OCI-LY1 (cell line): ENCODE measurements around the gene NCOR2.
A peak's percentile ranks its signal among the peaks of the same experiment; 100 is the strongest.

Experiments used
- H2AFZ ChIP-seq: fragments of 200-600 bp; sonication (generic), shearing (Covaris generic); 2 replicates; pipeline ENCODE4 v1.6.0; 2014; ENCODE audit warnings: antibody characterized with exemption, mild to moderate bottlenecking, low read length
- H3F3A ChIP-seq: fragments of 200-600 bp; sonication (generic), shearing (Covaris generic); 2 replicates; pipeline ENCODE4 v1.6.0; 2014; ENCODE audit warnings: mild to moderate bottlenecking, antibody characterized with exemption, low read length, moderate library complexity; ENCODE audit not compliant: insufficient read depth
- H3K27ac ChIP-seq: fragments of 200-600 bp; sonication (generic); 2 replicates; pipeline ENCODE4 v1.5.1; 2014; ENCODE audit warnings: low read length, mixed run types, mild to moderate bottlenecking, low read depth; ENCODE audit not compliant: poor library complexity, severe bottlenecking
- H3K27me3 ChIP-seq: fragments of 200-600 bp; sonication (generic); 2 replicates; pipeline ENCODE4 v1.6.0; 2014; ENCODE audit warnings: antibody characterized with exemption, mild to moderate bottlenecking, low read length, moderate library complexity; ENCODE audit not compliant: insufficient read depth
- H3K36me3 ChIP-seq: fragments of 200-600 bp; sonication (generic); 2 replicates; pipeline ENCODE4 v1.6.1; 2014; ENCODE audit warnings: mild to moderate bottlenecking, antibody characterized with exemption, low read length, moderate library complexity, mixed read lengths; ENCODE audit not compliant: insufficient read depth
- H3K4me1 ChIP-seq: fragments of 200-600 bp; sonication (generic); 2 replicates; pipeline ENCODE4 v1.5.1; 2014; ENCODE audit warnings: mild to moderate bottlenecking, low read length, moderate library complexity; ENCODE audit not compliant: insufficient read depth, severe bottlenecking
- H3K4me2 ChIP-seq: fragments of 200-600 bp; sonication (generic), shearing (Covaris generic); 2 replicates; pipeline ENCODE4 v1.6.1; 2014; ENCODE audit warnings: low read length
- H3K4me3 ChIP-seq: fragments of 200-600 bp; sonication (generic); 2 replicates; pipeline ENCODE4 v1.5.1; 2014; ENCODE audit warnings: low read length, low read depth, mild to moderate bottlenecking, mixed read lengths; ENCODE audit not compliant: poor library complexity, severe bottlenecking
- H3K79me2 ChIP-seq: fragments of 200-600 bp; shearing (Covaris generic); 2 replicates; pipeline ENCODE4 v1.6.1; 2016; ENCODE audit warnings: mixed run types, low read length, mixed read lengths; ENCODE audit not compliant: insufficient read depth
- H3K9ac ChIP-seq: fragments of 200-600 bp; sonication (generic), shearing (Covaris generic); 2 replicates; pipeline ENCODE4 v1.6.1; 2014; ENCODE audit warnings: mild to moderate bottlenecking, low read length, mixed read lengths
- H3K9me2 ChIP-seq: fragments of 200-600 bp; sonication (generic), shearing (Covaris generic); 2 replicates; pipeline ENCODE4 v1.6.1; 2014; ENCODE audit warnings: low read depth, mild to moderate bottlenecking, low read length, mixed read lengths
- H3K9me3 ChIP-seq: fragments of 200-600 bp; shearing (Covaris generic); 2 replicates; pipeline ENCODE4 v1.6.1; 2014; ENCODE audit warnings: low read length, mixed read lengths
- H4K20me1 ChIP-seq: fragments of 200-600 bp; sonication (generic), shearing (Covaris generic); 2 replicates; pipeline ENCODE4 v1.6.0; 2016; ENCODE audit warnings: mild to moderate bottlenecking, low read length; ENCODE audit not compliant: insufficient read depth
- EZH2 ChIP-seq: fragments of 200-600 bp; sonication (generic), shearing (Covaris generic); IDR thresholded peaks from 2 replicates; pipeline ENCODE4 v1.8.0; 2017; ENCODE audit warnings: borderline replicate concordance, mixed run types, mild to moderate bottlenecking, antibody characterized with exemption, low read length, moderate library complexity, mixed read lengths
- TF ChIP-seq, protein P1 (sequence below): fragments of 200-600 bp; sonication (generic), shearing (Covaris generic); IDR thresholded peaks from 2 replicates; pipeline ENCODE4 v1.5.1; 2017; ENCODE audit warnings: mild to moderate bottlenecking, antibody characterized with exemption, low read length, moderate library complexity, mixed read lengths

The NCOR2 gene

DNA sequence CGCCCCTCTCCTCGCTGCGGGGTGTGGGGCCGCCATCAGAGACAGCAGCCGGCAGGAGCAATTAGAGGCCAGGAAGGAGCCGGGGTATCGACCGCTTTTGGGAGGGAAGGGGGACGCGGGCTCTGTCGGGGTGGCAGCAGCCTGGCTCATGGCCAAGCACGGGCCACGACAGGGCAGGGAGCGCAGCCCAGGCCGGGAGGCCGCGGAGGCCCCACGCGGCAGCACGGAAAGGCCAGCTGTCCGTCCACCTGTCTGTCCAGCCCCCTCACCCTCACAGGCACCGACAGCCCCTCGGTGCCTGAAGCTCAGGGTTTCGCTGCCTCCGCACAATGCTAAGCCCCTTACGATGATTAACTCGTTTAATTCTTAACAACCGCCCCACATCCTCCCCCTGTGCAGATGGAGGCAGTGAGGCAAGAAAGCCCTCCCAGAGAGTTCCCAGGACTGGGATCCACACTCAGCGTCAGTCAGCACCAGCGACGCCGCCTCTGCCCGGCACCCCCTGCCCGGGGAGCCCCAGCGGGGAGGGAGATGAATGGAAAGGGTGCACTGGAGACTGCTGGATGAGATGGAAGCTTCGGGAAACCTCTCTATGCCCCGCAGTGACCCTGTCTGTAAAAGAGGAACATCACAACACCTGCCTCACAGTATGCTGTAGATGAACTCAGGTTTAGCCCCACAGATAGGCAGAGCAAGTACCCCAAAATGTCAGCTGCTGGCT lies 23.7 kb downstream of the NCOR2 start:
- Histone ChIP-seq H2AFZ (no peak overlapping the region), H3K4me1 (peaks cover 18% of the 10 kb centered on the region), H3K36me3 (no peaks in the 10 kb centered on the region), H3K27ac (no peak overlapping the region), H3K27me3 (no peaks in the 10 kb centered on the region; the same call in 1 of the 2 replicates), H3K4me3 (peak overlapping the region; percentile 22), H4K20me1 (no peaks in the 10 kb centered on the region), H3K9ac (no peak overlapping the region), H3K4me2 (peak overlapping the region; percentile 50), H3F3A (no peaks in the 10 kb centered on the region), H3K9me3 (no peaks in the 10 kb centered on the region), H3K9me2 (no peaks in the 10 kb centered on the region), H3K79me2 (no peaks in the 10 kb centered on the region)
- TF ChIP-seq EZH2 = no peak
- TF ChIP-seq, protein P1, sequence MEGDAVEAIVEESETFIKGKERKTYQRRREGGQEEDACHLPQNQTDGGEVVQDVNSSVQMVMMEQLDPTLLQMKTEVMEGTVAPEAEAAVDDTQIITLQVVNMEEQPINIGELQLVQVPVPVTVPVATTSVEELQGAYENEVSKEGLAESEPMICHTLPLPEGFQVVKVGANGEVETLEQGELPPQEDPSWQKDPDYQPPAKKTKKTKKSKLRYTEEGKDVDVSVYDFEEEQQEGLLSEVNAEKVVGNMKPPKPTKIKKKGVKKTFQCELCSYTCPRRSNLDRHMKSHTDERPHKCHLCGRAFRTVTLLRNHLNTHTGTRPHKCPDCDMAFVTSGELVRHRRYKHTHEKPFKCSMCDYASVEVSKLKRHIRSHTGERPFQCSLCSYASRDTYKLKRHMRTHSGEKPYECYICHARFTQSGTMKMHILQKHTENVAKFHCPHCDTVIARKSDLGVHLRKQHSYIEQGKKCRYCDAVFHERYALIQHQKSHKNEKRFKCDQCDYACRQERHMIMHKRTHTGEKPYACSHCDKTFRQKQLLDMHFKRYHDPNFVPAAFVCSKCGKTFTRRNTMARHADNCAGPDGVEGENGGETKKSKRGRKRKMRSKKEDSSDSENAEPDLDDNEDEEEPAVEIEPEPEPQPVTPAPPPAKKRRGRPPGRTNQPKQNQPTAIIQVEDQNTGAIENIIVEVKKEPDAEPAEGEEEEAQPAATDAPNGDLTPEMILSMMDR = no peak

DNA sequence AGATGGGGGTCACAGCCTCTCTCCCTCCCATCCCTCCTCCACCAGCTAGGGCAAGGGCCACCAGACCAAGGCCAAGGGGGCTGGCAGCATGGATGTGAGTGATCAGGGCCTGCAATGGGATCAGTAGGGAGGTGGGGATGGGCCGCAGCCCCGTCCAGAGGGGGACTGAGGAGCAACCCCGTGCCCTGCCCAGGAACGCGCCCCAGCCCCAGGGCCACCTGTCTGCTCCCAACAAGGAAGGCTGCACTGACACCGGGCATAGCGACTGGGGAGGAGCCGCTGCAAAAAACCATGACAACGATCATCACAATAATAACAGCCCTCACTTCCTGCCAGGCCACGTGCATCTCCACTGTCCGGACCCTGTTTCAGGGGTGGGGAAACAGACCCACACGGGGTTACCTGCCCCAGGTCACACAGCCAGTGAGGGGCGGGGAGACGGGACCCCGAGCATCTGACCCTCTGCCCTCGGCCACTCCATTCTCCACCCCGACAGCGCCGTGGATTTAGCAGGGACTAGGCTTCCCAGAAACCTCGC lies 24.3 kb downstream of the NCOR2 start:
- H3K27ac ChIP-seq = no peak overlapping the region
- peak overlapping the region; percentile 22 for H3K4me3 ChIP-seq
- peak overlapping the region; percentile 50 for H3K4me2 ChIP-seq

DNA sequence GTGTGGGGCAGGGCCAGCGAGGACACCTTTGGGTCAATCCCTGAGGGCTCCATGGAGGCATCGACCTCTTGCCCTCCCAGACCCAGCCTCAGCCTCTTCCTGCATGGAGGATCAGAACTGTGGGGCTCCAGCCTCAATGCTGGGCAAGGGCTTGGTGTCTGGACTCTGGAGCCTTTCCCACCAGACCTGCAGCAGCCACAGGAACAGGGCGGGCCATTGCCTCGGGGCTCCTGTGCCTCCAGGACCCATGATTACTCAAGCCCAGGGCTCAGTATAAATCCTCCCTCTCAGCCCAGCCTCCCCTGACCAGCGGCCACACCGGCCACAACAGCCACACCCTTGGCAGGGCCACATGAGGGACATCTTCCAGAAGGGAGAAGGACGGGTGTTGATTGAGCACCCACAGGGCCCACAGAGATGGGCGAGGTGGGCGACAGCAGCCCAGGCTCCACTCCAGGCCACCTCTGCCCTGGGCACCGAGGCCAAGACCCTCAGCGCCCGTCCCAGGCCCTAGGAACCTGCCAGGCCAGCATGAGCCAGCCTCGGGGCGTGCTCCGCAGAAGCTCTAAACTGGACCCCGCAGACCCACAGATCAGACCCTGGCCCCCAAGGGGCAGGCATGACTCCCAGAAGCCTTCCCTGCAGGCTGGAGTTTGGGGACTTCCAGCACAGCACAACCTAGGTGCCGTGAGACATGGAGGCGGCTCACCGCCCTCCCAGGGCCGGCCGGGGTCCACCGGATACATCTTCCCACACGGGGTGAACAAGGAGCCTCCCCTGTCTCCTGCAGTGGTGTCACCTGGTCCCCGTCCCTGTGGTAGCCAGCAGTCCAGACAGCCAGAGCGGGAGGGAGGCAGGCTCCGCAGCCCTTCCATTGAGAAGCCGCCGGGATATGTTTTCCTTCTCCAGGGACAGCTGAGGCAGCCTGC lies 25.1 kb downstream of the NCOR2 start:
- peaks cover 18% of the 10 kb centered on the region for H3K4me1 ChIP-seq
- no peaks in the 10 kb centered on the region for H4K20me1 ChIP-seq
- no peak overlapping the region for H2AFZ ChIP-seq
- H3F3A ChIP-seq = no peaks in the 10 kb centered on the region
- H3K27me3 ChIP-seq = no peaks in the 10 kb centered on the region; the same call in 1 of the 2 replicates
- no peak overlapping the region for H3K27ac ChIP-seq
- no peaks in the 10 kb centered on the region for H3K79me2 ChIP-seq
- no peaks in the 10 kb centered on the region for H3K36me3 ChIP-seq
- no peaks in the 10 kb centered on the region for H3K9me3 ChIP-seq
- H3K9ac ChIP-seq = no peak overlapping the region
- TF ChIP-seq EZH2 = no peak
- TF ChIP-seq, protein P1 = no peak
- no peak overlapping the region for H3K4me2 ChIP-seq
- no peak overlapping the region for H3K4me3 ChIP-seq
- no peaks in the 10 kb centered on the region for H3K9me2 ChIP-seq

More for the DNA sequence above, 24.3 kb downstream of the NCOR2 start:
- Histone ChIP-seq H3K9ac (no peak overlapping the region), H3K9me3 (no peaks in the 10 kb centered on the region), H3K9me2 (no peaks in the 10 kb centered on the region), H3K4me1 (peaks cover 18% of the 10 kb centered on the region), H3K27me3 (no peaks in the 10 kb centered on the region; the same call in 1 of the 2 replicates), H2AFZ (no peak overlapping the region), H3K36me3 (no peaks in the 10 kb centered on the region), H4K20me1 (no peaks in the 10 kb centered on the region), H3F3A (no peaks in the 10 kb centered on the region), H3K79me2 (no peaks in the 10 kb centered on the region)
- no peak for TF ChIP-seq EZH2
- TF ChIP-seq, protein P1 = no peak
